GM12878 (cell line): Measurements from ENCODE around the gene SPOCK1. TPM values are rescaled to one million over a fixed set of nuclear protein-coding genes. Genes with fewer than 3 reads are reported as not detected.

ENCODE experiments used
- ATAC-seq: fragments of 200-7000 bp; cut with Tn5 transposase; 3 replicates; pipeline ENCODE4 v1.9.1; 2020; ENCODE audit warnings: mild to moderate bottlenecking, moderate library complexity
- BruUV-seq: library from RNA; stranded (reverse); fragments of 400-500 nt; replicated peaks from 2 replicates; lab custom pipeline; 2021; lab: Mats Ljungman, UMichigan
- CTCF ChIA-PET: fragments of 300-600 bp; sonication (Branson Sonifier 250); formaldehyde crosslinking; extraction: SDS; loops from one replicate; lab custom pipeline; 2021; ENCODE audit warnings: inconsistent platforms; lab: Yijun Ruan, JAX
- POLR2A ChIA-PET: fragments of 350-600 bp; formaldehyde crosslinking; extraction: SDS; loops from one replicate; lab custom pipeline; 2021; ENCODE audit warnings: inconsistent platforms; lab: Charles Lee
- RAD21 ChIA-PET: fragments of 300-600 bp; sonication (Branson Sonifier 250); formaldehyde crosslinking; loops from one replicate; lab custom pipeline; 2023; ENCODE audit warnings: antibody characterized with exemption; ENCODE audit not compliant: unreplicated experiment; lab: Charles Lee
- SMC1A ChIA-PET: fragments of 300-600 bp; sonication (Branson Sonifier 250); formaldehyde crosslinking; loops from one replicate; lab custom pipeline; 2023; ENCODE audit not compliant: unreplicated experiment, uncharacterized antibody; lab: Charles Lee
- DNase-seq: peaks from one replicate; pipeline ENCODE4 v3.0.0-alpha.2; 2011; ENCODE audit warnings: low read depth, low spot score
- FAIRE-seq: peaks from 3 replicates; lab custom pipeline; 2011; peaks lifted over from hg19 to GRCh38; lab: Jason Lieb, UNC
- H2AFZ ChIP-seq: 2 replicates; pipeline ENCODE4 v1.6.0; 2011; ENCODE audit warnings: low read depth, low read length, control low read depth; ENCODE audit not compliant: control insufficient read depth
- H3K27ac ChIP-seq: 2 replicates; pipeline ENCODE4 v1.5.1; 2011; ENCODE audit warnings: control low read depth; ENCODE audit not compliant: control insufficient read depth, insufficient read depth
- H3K27me3 ChIP-seq, 2 experiments: replicated peaks in 1 of 2; 2 replicates each; pipeline versions ENCODE4 v1.6.0 to v1.6.1; 2011; ENCODE audit warnings: low read length in 1 of 2; ENCODE audit not compliant: control insufficient read depth in 2 of 2, insufficient read depth in 2 of 2
- H3K36me3 ChIP-seq, 2 experiments: 2 replicates each; pipeline ENCODE4 v1.5.1; 2011; ENCODE audit warnings: low read length in 1 of 2; ENCODE audit not compliant: control insufficient read depth in 2 of 2, insufficient read depth in 2 of 2
- H3K4me1 ChIP-seq: 2 replicates; pipeline ENCODE4 v1.6.1; 2011; ENCODE audit warnings: mild to moderate bottlenecking, low read length, moderate library complexity, mixed read lengths; ENCODE audit not compliant: control insufficient read depth, insufficient read depth
- H3K4me2 ChIP-seq: 2 replicates; pipeline ENCODE4 v1.6.0; 2011; ENCODE audit warnings: control low read depth; ENCODE audit not compliant: control insufficient read depth, insufficient read depth
- H3K4me3 ChIP-seq: fragments of 200-600 bp; sonication (generic); 2 replicates; pipeline ENCODE4 v1.5.1; 2016
- H3K79me2 ChIP-seq: 2 replicates; pipeline ENCODE4 v1.6.0; 2011; ENCODE audit warnings: low read length; ENCODE audit not compliant: control insufficient read depth, insufficient read depth
- H3K9ac ChIP-seq: 2 replicates; pipeline ENCODE4 v1.8.0; 2011; ENCODE audit warnings: low read length, control low read depth, mixed read lengths; ENCODE audit not compliant: control insufficient read depth, insufficient read depth
- H3K9me3 ChIP-seq: replicated peaks from 3 replicates; pipeline ENCODE4 v1.5.1; 2011; ENCODE audit warnings: mild to moderate bottlenecking, low read length; ENCODE audit not compliant: control insufficient read depth, insufficient read depth
- H4K20me1 ChIP-seq: 2 replicates; pipeline ENCODE4 v1.6.0; 2011; ENCODE audit not compliant: control insufficient read depth, insufficient read depth
- BCL11A ChIP-seq: IDR thresholded peaks from 2 replicates; pipeline ENCODE4 v1.6.1; 2011; ENCODE audit warnings: low read depth, low read length
- CBX5 ChIP-seq: sonication (generic); IDR thresholded peaks from 2 replicates; pipeline ENCODE4 v1.6.1; 2016; ENCODE audit warnings: low read depth, moderate library complexity, mild to moderate bottlenecking, inconsistent platforms
- CHD2 ChIP-seq: IDR thresholded peaks from 2 replicates; pipeline ENCODE4 v1.6.1; 2011; ENCODE audit warnings: low read depth, low read length, improper control_type of control experiment, borderline replicate concordance
- E2F4 ChIP-seq: IDR thresholded peaks from 2 replicates; pipeline ENCODE4 v1.6.1; 2012; ENCODE audit warnings: low read depth, low read length, improper control_type of control experiment
- EGR1 ChIP-seq, 2 experiments: IDR thresholded peaks; 1 replicate in 1 of 2; 2 replicates in 1 of 2; pipeline ENCODE4 v1.6.1; 2011 to 2012; ENCODE audit warnings: low read depth in 2 of 2, low read length in 2 of 2, borderline replicate concordance in 1 of 2, mild to moderate bottlenecking in 1 of 2, moderate library complexity in 1 of 2
- FOS ChIP-seq: IDR thresholded peaks from 3 replicates; pipeline ENCODE4 v1.6.1; 2011; ENCODE audit warnings: borderline replicate concordance; ENCODE audit not compliant: insufficient read length; ENCODE audit errors: extremely low read depth
- GABPA ChIP-seq: IDR thresholded peaks from 2 replicates; pipeline ENCODE4 v1.6.1; 2014; ENCODE audit warnings: antibody characterized with exemption, low read depth, mild to moderate bottlenecking, inconsistent platforms
- KAT2A ChIP-seq: conservative IDR thresholded peaks from 2 replicates; pipeline ENCODE4 v1.6.1; 2011; ENCODE audit warnings: low read depth, low read length; ENCODE audit not compliant: control insufficient read depth
- MEF2B ChIP-seq: fragments of 450-650 bp; IDR thresholded peaks from 2 replicates; pipeline ENCODE4 v1.6.1; 2018; ENCODE audit warnings: mild to moderate bottlenecking, moderate library complexity; ENCODE audit not compliant: partially characterized antibody, poor library complexity, severe bottlenecking
- NRF1 ChIP-seq: conservative IDR thresholded peaks from 2 replicates; pipeline ENCODE4 v1.6.1; 2011; ENCODE audit warnings: mild to moderate bottlenecking, low read depth, low read length, improper control_type of control experiment
- TARDBP ChIP-seq: IDR thresholded peaks from 2 replicates; pipeline ENCODE4 v1.6.1; 2016; ENCODE audit warnings: borderline replicate concordance
- TCF12 ChIP-seq: IDR thresholded peaks from 2 replicates; pipeline ENCODE4 v1.6.1; 2011; ENCODE audit warnings: low read depth, mild to moderate bottlenecking, low read length
- ZBTB40 ChIP-seq: fragments of 450-650 bp; IDR thresholded peaks from 2 replicates; pipeline ENCODE4 v1.6.1; 2016; ENCODE audit warnings: mild to moderate bottlenecking, moderate library complexity, borderline replicate concordance
- ZNF274 ChIP-seq: IDR thresholded peaks from one replicate; pipeline ENCODE4 v1.8.0; 2011; ENCODE audit not compliant: insufficient read length, insufficient read depth
- ZNF384 ChIP-seq: IDR thresholded peaks from 2 replicates; pipeline ENCODE4 v1.6.1; 2012; ENCODE audit warnings: low read depth, mild to moderate bottlenecking, low read length, improper control_type of control experiment, borderline replicate concordance
- WGBS: methylation state at CpG from one replicate; pipeline ENCODE4 v1.1.6; 2016; ENCODE audit warnings: low lambda C conversion rate; ENCODE audit not compliant: insufficient replicate concordance, insufficient coverage; ENCODE audit errors: missing lambda C conversion rate; 5-methylcytosine and 5-hydroxymethylcytosine counted together
- in situ Hi-C: fragments of 300-500 bp; cut with MboI; formaldehyde crosslinking; loops from 9 replicates; pipeline ENCODE4 v1.14.3; 2018; ENCODE audit warnings: mixed read lengths
- intact Hi-C: fragments of 100-400 bp; cut with micrococcal nuclease; formaldehyde crosslinking; loops from one replicate; pipeline ENCODE4 v1.14.2; 2022; ENCODE audit not compliant: unreplicated experiment
- polyA plus RNA-seq, 11 experiments: library from polyadenylated mRNA; depleted of rRNA in 4 of 11; unstranded in 6 of 11; stranded (reverse) in 5 of 11; fragments of >200 nt; fragmentation: Nextera tagmentation in 4 of 11; fragmentation: Illumina TruSeq in 1 of 11; extraction: Ambion mirVana in 4 of 11; extraction: Trizol in 1 of 11; gene quantifications; 1 replicate in 1 of 11; 2 replicates in 10 of 11; pipeline versions ENCODE4 v1.2.1 to v1.2.3, GENCODE V29; 2011 to 2016; ENCODE audit warnings: inconsistent platforms in 2 of 11, missing spikeins in 2 of 11, low read depth in 1 of 11
- total RNA-seq, 4 experiments: library from RNA; depleted of rRNA in 3 of 4; stranded (reverse); fragments of >200 nt in 3 of 4; fragmentation: Illumina TruSeq in 1 of 4; extraction: Trizol in 1 of 4; gene quantifications; 2 replicates each; pipeline versions ENCODE4 v1.2.1 to v1.2.3, GENCODE V29; 2013 to 2021
- TF ChIP-seq, protein P1 (sequence below): fragments of 450-650 bp; formaldehyde crosslinking; IDR thresholded peaks from 2 replicates; pipeline ENCODE4 v1.5.0; 2022; ENCODE audit warnings: mild to moderate bottlenecking, missing genetic modification characterization

Gene SPOCK1
- total and polyA plus RNA-seq, 10 of the 15 experiments (the other 5 are each of a cell fraction or from before 2014, with no cell fraction given) = 0.06 to 0.68 (median 0.25) TPM; not detected in 3

GRCh38 chr5:137306903-137307302 is 192.2 kb downstream of the SPOCK1 start:
- no peaks in the 10 kb centered on the region for H3K9me3 ChIP-seq
- H2AFZ ChIP-seq = no peak overlapping the region
- FAIRE-seq (no peak), DNase-seq (no peak), ATAC-seq (no peak)
- ChIA-PET CTCF (interaction anchor here (1.5 kb wide), 1 partner anchor 14 kb away, joined by 10 read pairs; no protein-coding TSS in a partner anchor), RAD21 (no interaction called here), POLR2A (no interaction called here), SMC1A (interaction anchor here (1.1 kb wide), 1 partner anchor 15 kb away, joined by 4 read pairs; no protein-coding TSS in a partner anchor)
- no peaks in the 10 kb centered on the region for H3K4me1 ChIP-seq
- no peaks in the 10 kb centered on the region for H4K20me1 ChIP-seq
- in situ Hi-C loops (no loop called here), intact Hi-C loops (no loop called here)
- H3K79me2 ChIP-seq = no peaks in the 10 kb centered on the region
- no TSS peak for BruUV-seq
- no peaks in the 10 kb centered on the region; a peak in 1 of 4 replicates for H3K27me3 ChIP-seq
- TF ChIP-seq FOS = no peak
- TF ChIP-seq NRF1 = no peak
- TF ChIP-seq BCL11A = no peak
- TF ChIP-seq GABPA = no peak
- no peak for TF ChIP-seq TCF12
- TF ChIP-seq, protein P1, sequence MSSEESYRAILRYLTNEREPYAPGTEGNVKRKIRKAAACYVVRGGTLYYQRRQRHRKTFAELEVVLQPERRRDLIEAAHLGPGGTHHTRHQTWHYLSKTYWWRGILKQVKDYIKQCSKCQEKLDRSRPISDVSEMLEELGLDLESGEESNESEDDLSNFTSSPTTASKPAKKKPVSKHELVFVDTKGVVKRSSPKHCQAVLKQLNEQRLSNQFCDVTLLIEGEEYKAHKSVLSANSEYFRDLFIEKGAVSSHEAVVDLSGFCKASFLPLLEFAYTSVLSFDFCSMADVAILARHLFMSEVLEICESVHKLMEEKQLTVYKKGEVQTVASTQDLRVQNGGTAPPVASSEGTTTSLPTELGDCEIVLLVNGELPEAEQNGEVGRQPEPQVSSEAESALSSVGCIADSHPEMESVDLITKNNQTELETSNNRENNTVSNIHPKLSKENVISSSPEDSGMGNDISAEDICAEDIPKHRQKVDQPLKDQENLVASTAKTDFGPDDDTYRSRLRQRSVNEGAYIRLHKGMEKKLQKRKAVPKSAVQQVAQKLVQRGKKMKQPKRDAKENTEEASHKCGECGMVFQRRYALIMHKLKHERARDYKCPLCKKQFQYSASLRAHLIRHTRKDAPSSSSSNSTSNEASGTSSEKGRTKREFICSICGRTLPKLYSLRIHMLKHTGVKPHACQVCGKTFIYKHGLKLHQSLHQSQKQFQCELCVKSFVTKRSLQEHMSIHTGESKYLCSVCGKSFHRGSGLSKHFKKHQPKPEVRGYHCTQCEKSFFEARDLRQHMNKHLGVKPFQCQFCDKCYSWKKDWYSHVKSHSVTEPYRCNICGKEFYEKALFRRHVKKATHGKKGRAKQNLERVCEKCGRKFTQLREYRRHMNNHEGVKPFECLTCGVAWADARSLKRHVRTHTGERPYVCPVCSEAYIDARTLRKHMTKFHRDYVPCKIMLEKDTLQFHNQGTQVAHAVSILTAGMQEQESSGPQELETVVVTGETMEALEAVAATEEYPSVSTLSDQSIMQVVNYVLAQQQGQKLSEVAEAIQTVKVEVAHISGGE (CRISPR knock-in tag) = no peak
- no peak for TF ChIP-seq E2F4
- TF ChIP-seq CBX5 = no peak
- TF ChIP-seq TARDBP = no peak
- no peak for TF ChIP-seq KAT2A
- no peak for TF ChIP-seq MEF2B
- TF ChIP-seq EGR1 (IDR thresholded peaks at IDR 0.05; ENCODE audit: borderline replicate concordance in 1 of 2, low read depth in 2 of 2, low read length in 2 of 2) = no peak
- TF ChIP-seq ZNF274 = no peak
- no peak for TF ChIP-seq ZBTB40
- TF ChIP-seq CHD2 = no peak
- TF ChIP-seq ZNF384 = no peak
- WGBS = 12% methylated on average over 3 of the region's 3 CpGs
- no peak overlapping the region for H3K9ac ChIP-seq
- no peaks in the 10 kb centered on the region for H3K36me3 ChIP-seq
- H3K4me2 ChIP-seq = no peak overlapping the region
- no peak overlapping the region for H3K4me3 ChIP-seq
- no peak overlapping the region for H3K27ac ChIP-seq
